ENCODE measurements around the gene CDH23. TPM values are rescaled to one million over a fixed set of nuclear protein-coding genes. Genes with fewer than 3 reads are reported as not detected.
A peak's percentile ranks its signal among the peaks of the same experiment; 100 is the strongest.

The CDH23 gene
- total and polyA plus RNA-seq, 9 of the 15 experiments (the other 6 are each of a cell fraction or from before 2014, with no cell fraction given) = 0.18 to 1.2 (median 0.47) TPM

DNA sequence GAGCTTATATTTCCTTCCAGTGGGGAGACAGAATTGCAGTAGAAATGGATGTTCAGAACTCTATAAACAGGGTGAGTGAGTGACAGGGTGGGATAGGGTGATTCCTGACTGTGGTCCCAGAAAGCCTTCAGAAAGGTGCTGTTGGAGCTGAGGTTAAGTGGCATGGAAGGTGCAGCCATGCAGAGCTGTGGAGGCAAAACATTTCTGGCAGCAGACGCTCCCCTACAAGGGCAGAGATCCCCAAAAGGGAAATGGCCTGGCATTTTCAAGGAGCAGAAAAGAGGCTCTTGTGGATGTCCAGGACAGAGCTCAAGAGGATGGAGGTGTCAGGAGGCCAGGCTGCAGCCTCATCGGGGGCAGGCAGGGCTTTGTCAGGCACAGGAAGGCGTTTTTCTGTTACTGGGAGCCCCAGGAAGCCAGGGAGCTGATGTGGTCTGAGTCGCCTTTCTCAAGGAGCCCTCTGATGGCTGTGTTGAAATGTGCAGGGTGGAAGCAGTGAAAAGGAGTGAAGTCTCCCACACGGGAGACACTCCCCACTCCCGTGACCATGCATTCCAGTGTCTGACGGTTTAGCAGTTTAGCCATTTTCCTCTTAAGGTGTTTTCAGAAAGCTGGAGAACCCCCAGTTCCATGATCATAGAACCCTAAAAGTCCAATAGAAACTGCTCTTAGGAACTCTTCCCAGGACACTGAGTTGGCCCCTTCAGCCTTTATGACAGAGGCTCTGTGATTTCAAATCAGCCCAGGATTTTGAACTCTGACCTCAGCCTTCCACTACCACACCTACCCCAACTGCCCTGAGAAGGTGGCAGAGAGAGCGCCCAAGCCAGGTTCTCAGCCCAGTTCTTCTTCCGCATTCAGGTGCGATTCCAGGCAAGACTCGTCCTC, 226.6 kb downstream of the CDH23 start:
- Histone ChIP-seq H3K27ac (ENCODE audit: extremely low read depth, low read depth, low read length) (no peak overlapping the region), H3K36me3 (ENCODE audit: control insufficient read depth, insufficient read depth, low read length) (no peaks in the 10 kb centered on the region), H3K4me2 (ENCODE audit: insufficient read depth, low read length) (no peak overlapping the region; the same call in 1 of the 2 replicates), H3K79me2 (ENCODE audit: control insufficient read depth, insufficient read depth, low read length) (no peaks in the 10 kb centered on the region), H3K4me1 (replicated peaks in 1 of 2; ENCODE audit: control insufficient read depth in 2 of 2, insufficient read depth in 2 of 2, low read length in 2 of 2) (peaks cover 23 to 47% of the 10 kb centered on the region in 2 experiments; a peak in 4 of 5 replicates), H3K9ac (ENCODE audit: insufficient read depth in 1 of 2, low read depth in 2 of 2, low read length in 2 of 2) (peak overlapping the region; percentile 37 to 65; a peak in 3 of 4 replicates), H3K27me3 (ENCODE audit: control insufficient read depth in 2 of 2, insufficient read depth in 2 of 2, low read length in 2 of 2) (no peaks in the 10 kb centered on the region), H2AFZ (ENCODE audit: low read depth, low read length) (peak overlapping the region; percentile 97), H3K9me1 (ENCODE audit: control insufficient read depth, insufficient read depth, low read length) (no peaks in the 10 kb centered on the region), H3K4me3 (no peak overlapping the region), H4K20me1 (replicated peaks; ENCODE audit: control insufficient read depth, insufficient read depth, low read length) (no peaks in the 10 kb centered on the region), H3K9me3 (replicated peaks; ENCODE audit: control insufficient read depth, insufficient read depth, low read depth, low read length) (no peaks in the 10 kb centered on the region)
- BruUV-seq (replicated peaks) = no TSS peak
- peak; percentile 81 to 84 (median 82) for DNase-seq (ENCODE audit: extremely low read depth in 1 of 4, low spot score in 3 of 4)
- peak; percentile 93 for ATAC-seq
- 42% methylated on average over 11 of the region's 11 CpGs for WGBS (ENCODE audit: insufficient coverage, low coverage, missing lambda C conversion rate)
- POLR2A ChIA-PET = interaction anchor here (0.5 to 2.0 kb wide), 10 partner anchors 9 to 304 kb away, joined by 3 to 11 read pairs (median 4); partner anchors contain the start of gene SLC29A3
- peak; percentile 90 for FAIRE-seq
- CTCF ChIA-PET (ENCODE audit: low intra/inter-chr PET ratio) = no interaction called here
- intact Hi-C loops (cut with micrococcal nuclease) = loop anchor here (5.0 kb wide), 1 partner anchor 84 kb away; no protein-coding TSS in a partner anchor
- in situ Hi-C loops (cut with MboI) = no loop called here
- TF ChIP-seq, protein P1, sequence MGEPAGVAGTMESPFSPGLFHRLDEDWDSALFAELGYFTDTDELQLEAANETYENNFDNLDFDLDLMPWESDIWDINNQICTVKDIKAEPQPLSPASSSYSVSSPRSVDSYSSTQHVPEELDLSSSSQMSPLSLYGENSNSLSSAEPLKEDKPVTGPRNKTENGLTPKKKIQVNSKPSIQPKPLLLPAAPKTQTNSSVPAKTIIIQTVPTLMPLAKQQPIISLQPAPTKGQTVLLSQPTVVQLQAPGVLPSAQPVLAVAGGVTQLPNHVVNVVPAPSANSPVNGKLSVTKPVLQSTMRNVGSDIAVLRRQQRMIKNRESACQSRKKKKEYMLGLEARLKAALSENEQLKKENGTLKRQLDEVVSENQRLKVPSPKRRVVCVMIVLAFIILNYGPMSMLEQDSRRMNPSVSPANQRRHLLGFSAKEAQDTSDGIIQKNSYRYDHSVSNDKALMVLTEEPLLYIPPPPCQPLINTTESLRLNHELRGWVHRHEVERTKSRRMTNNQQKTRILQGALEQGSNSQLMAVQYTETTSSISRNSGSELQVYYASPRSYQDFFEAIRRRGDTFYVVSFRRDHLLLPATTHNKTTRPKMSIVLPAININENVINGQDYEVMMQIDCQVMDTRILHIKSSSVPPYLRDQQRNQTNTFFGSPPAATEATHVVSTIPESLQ (CRISPR knock-in tag; IDR thresholded peaks at IDR 0.05) = 0 out of 2 replicates have a peak, but pooled peaks have one; percentile 43
- TF ChIP-seq, protein P2, sequence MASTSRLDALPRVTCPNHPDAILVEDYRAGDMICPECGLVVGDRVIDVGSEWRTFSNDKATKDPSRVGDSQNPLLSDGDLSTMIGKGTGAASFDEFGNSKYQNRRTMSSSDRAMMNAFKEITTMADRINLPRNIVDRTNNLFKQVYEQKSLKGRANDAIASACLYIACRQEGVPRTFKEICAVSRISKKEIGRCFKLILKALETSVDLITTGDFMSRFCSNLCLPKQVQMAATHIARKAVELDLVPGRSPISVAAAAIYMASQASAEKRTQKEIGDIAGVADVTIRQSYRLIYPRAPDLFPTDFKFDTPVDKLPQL (IDR thresholded peaks at IDR 0.05; ENCODE audit: extremely low read depth, insufficient read length) = no peak
- TF ChIP-seq FOXM1 (IDR thresholded peaks at IDR 0.05; ENCODE audit: low read depth) (no peak), FOXM1 (CRISPR knock-in tag; IDR thresholded peaks at IDR 0.05; ENCODE audit: low read depth) (no peak), TEAD1 (CRISPR knock-in tag; IDR thresholded peaks at IDR 0.05) (0 out of 4 replicates have a peak, but pooled peaks of 1 of the 2 experiments have one; percentile 27), SRF (CRISPR knock-in tag; IDR thresholded peaks at IDR 0.05) (peak in 1 of 2 experiments; percentile 75; a peak in 1 of 4 replicates), ZNF707 (CRISPR knock-in tag; conservative IDR thresholded peaks at IDR 0.05) (no peak), SIRT6 (IDR thresholded peaks at IDR 0.05; ENCODE audit: low read depth, low read length) (no peak), RAD21 (CRISPR knock-in tag; conservative IDR thresholded peaks at IDR 0.05 in 1 of 2, IDR thresholded peaks at IDR 0.05 in 1 of 2) (peak; percentile 34 to 70; a peak in 3 of 4 replicates), TRIM28 (IDR thresholded peaks at IDR 0.05) (no peak)
- TF ChIP-seq, protein P3, sequence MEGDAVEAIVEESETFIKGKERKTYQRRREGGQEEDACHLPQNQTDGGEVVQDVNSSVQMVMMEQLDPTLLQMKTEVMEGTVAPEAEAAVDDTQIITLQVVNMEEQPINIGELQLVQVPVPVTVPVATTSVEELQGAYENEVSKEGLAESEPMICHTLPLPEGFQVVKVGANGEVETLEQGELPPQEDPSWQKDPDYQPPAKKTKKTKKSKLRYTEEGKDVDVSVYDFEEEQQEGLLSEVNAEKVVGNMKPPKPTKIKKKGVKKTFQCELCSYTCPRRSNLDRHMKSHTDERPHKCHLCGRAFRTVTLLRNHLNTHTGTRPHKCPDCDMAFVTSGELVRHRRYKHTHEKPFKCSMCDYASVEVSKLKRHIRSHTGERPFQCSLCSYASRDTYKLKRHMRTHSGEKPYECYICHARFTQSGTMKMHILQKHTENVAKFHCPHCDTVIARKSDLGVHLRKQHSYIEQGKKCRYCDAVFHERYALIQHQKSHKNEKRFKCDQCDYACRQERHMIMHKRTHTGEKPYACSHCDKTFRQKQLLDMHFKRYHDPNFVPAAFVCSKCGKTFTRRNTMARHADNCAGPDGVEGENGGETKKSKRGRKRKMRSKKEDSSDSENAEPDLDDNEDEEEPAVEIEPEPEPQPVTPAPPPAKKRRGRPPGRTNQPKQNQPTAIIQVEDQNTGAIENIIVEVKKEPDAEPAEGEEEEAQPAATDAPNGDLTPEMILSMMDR (IDR thresholded peaks at IDR 0.05 in 2 of 3, conservative IDR thresholded peaks at IDR 0.05 in 1 of 3; ENCODE audit: insufficient read depth in 2 of 3, low read depth in 1 of 3, low read length in 3 of 3) = peak; percentile 50 to 61 (median 51)
- TF ChIP-seq, protein P4, sequence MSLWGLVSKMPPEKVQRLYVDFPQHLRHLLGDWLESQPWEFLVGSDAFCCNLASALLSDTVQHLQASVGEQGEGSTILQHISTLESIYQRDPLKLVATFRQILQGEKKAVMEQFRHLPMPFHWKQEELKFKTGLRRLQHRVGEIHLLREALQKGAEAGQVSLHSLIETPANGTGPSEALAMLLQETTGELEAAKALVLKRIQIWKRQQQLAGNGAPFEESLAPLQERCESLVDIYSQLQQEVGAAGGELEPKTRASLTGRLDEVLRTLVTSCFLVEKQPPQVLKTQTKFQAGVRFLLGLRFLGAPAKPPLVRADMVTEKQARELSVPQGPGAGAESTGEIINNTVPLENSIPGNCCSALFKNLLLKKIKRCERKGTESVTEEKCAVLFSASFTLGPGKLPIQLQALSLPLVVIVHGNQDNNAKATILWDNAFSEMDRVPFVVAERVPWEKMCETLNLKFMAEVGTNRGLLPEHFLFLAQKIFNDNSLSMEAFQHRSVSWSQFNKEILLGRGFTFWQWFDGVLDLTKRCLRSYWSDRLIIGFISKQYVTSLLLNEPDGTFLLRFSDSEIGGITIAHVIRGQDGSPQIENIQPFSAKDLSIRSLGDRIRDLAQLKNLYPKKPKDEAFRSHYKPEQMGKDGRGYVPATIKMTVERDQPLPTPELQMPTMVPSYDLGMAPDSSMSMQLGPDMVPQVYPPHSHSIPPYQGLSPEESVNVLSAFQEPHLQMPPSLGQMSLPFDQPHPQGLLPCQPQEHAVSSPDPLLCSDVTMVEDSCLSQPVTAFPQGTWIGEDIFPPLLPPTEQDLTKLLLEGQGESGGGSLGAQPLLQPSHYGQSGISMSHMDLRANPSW (CRISPR knock-in tag; IDR thresholded peaks at IDR 0.05) = 0 out of 2 replicates have a peak, but pooled peaks have one; percentile 34
